SK-N-SH (cell line): ENCODE results near the gene MSH6. TPM values are rescaled to one million over a fixed set of nuclear protein-coding genes. Genes with fewer than 3 reads are reported as not detected.

Experiments
- CTCF ChIA-PET: fragments of 300-600, 350-600 bp; formaldehyde crosslinking; extraction: SDS; loops from one replicate; lab custom pipeline; 2021; lab: Yijun Ruan, JAX
- POLR2A ChIA-PET: fragments of 350-600 bp; sonication (Branson Sonifier 250); formaldehyde crosslinking; extraction: SDS; loops from one replicate; lab custom pipeline; 2020; ENCODE audit warnings: antibody characterized with exemption, inconsistent platforms; lab: Yijun Ruan, JAX
- DNase-seq: peaks from one replicate; pipeline ENCODE4 v3.0.0; 2012
- H2AFZ ChIP-seq: fragments of 200-600 bp; sonication (generic); 2 replicates; pipeline ENCODE4 v1.8.1; 2016; ENCODE audit warnings: antibody characterized with exemption, mild to moderate bottlenecking, low read depth
- H3F3A ChIP-seq: fragments of 200-600 bp; sonication (generic); replicated peaks from 2 replicates; pipeline ENCODE3; 2016; ENCODE audit warnings: antibody characterized with exemption, mild to moderate bottlenecking; ENCODE audit not compliant: insufficient read depth
- H3K27ac ChIP-seq, 2 experiments: fragments of 200-500 bp in 1 of 2; fragments of 200-600 bp in 1 of 2; sonication (Bioruptor generic) in 1 of 2; sonication (generic), shearing (Covaris generic) in 1 of 2; 2 replicates each; pipeline versions ENCODE4 v1.5.1 to v1.6.1; 2014 to 2016; ENCODE audit warnings: low read depth in 2 of 2, inconsistent platforms in 1 of 2, low read length in 1 of 2, mild to moderate bottlenecking in 1 of 2, mixed read lengths in 1 of 2
- H3K27me3 ChIP-seq: fragments of 200-600 bp; sonication (generic), shearing (Covaris generic); 2 replicates; pipeline ENCODE4 v1.6.1; 2016; ENCODE audit warnings: mixed run types; ENCODE audit not compliant: insufficient read depth
- H3K36me3 ChIP-seq, 2 experiments: fragments of 200-500 bp in 1 of 2; fragments of 200-600 bp in 1 of 2; sonication (Bioruptor generic) in 1 of 2; sonication (generic) in 1 of 2; replicated peaks in 1 of 2; 2 replicates each; pipeline versions ENCODE3 to v1.5.1; 2014 to 2016; ENCODE audit warnings: low read length in 1 of 2, mild to moderate bottlenecking in 1 of 2; ENCODE audit not compliant: insufficient read depth in 2 of 2, control insufficient read depth in 1 of 2
- H3K4me1 ChIP-seq, 2 experiments: fragments of 200-500 bp in 1 of 2; fragments of 200-600 bp in 1 of 2; sonication (Bioruptor generic) in 1 of 2; sonication (generic), shearing (Covaris generic) in 1 of 2; 2 replicates each; pipeline versions ENCODE4 v1.5.1 to v1.6.1; 2014 to 2016; ENCODE audit warnings: low read depth in 1 of 2, low read length in 1 of 2, mixed run types in 1 of 2; ENCODE audit not compliant: insufficient read depth in 2 of 2, control insufficient read depth in 1 of 2
- H3K4me2 ChIP-seq: fragments of 200-600 bp; sonication (generic), shearing (Covaris generic); 2 replicates; pipeline ENCODE4 v1.6.1; 2017; ENCODE audit warnings: mixed run types
- H3K4me3 ChIP-seq, 2 experiments: fragments of 200-500 bp in 1 of 2; fragments of 200-600 bp in 1 of 2; sonication (Bioruptor generic) in 1 of 2; sonication (generic), shearing (Covaris generic) in 1 of 2; 2 replicates each; pipeline versions ENCODE4 v1.5.1 to v1.8.1; 2014 to 2016; ENCODE audit warnings: low read depth in 2 of 2, inconsistent platforms in 1 of 2, low read length in 1 of 2, mild to moderate bottlenecking in 1 of 2, mixed read lengths in 1 of 2, moderate library complexity in 1 of 2
- H3K79me2 ChIP-seq: fragments of 200-600 bp; sonication (generic); 2 replicates; pipeline ENCODE4 v1.8.1; 2017; ENCODE audit warnings: mild to moderate bottlenecking; ENCODE audit not compliant: insufficient read depth
- H3K9ac ChIP-seq: fragments of 200-600 bp; sonication (generic); 2 replicates; pipeline ENCODE4 v1.6.1; 2017; ENCODE audit warnings: mixed run types
- H3K9me2 ChIP-seq: fragments of 200-600 bp; sonication (generic); 2 replicates; pipeline ENCODE4 v1.6.1; 2017; ENCODE audit warnings: mixed run types
- H3K9me3 ChIP-seq: fragments of 200-600 bp; sonication (generic); 2 replicates; pipeline ENCODE4 v1.6.1; 2017; ENCODE audit warnings: mixed run types, mild to moderate bottlenecking, moderate library complexity
- H4K20me1 ChIP-seq: fragments of 200-600 bp; sonication (generic); 2 replicates; pipeline ENCODE4 v1.6.1; 2017; ENCODE audit warnings: mild to moderate bottlenecking, mixed run types; ENCODE audit not compliant: insufficient read depth
- CHD2 ChIP-seq: fragments of 150-350 bp; IDR thresholded peaks from 2 replicates; pipeline ENCODE4 v1.6.1; 2018; ENCODE audit warnings: low read length; ENCODE audit not compliant: partially characterized antibody
- ELF1 ChIP-seq: IDR thresholded peaks from 2 replicates; pipeline ENCODE4 v1.4.0; 2012
- FOXM1 ChIP-seq: IDR thresholded peaks from 2 replicates; pipeline ENCODE4 v1.4.0; 2012; ENCODE audit warnings: low read depth, mild to moderate bottlenecking
- GABPA ChIP-seq: IDR thresholded peaks from 2 replicates; pipeline ENCODE4 v1.4.0; 2012; ENCODE audit warnings: low read depth, mild to moderate bottlenecking
- GATA2 ChIP-seq: sonication (generic); formaldehyde crosslinking; IDR thresholded peaks from 2 replicates; pipeline ENCODE4 v1.5.0; 2020; ENCODE audit warnings: mild to moderate bottlenecking, missing genetic modification reagents
- JUND ChIP-seq: IDR thresholded peaks from 2 replicates; pipeline ENCODE4 v1.4.0; 2012
- NRF1 ChIP-seq: IDR thresholded peaks from 2 replicates; pipeline ENCODE4 v1.6.1; 2012; ENCODE audit warnings: low read depth, mild to moderate bottlenecking, low read length
- RAD21 ChIP-seq: IDR thresholded peaks from 2 replicates; pipeline ENCODE4 v1.6.1; 2012; ENCODE audit warnings: mild to moderate bottlenecking, low read length
- RFX5 ChIP-seq: IDR thresholded peaks from 2 replicates; pipeline ENCODE4 v1.6.1; 2012; ENCODE audit warnings: mild to moderate bottlenecking, improper control_type of control experiment, low read length
- RXRA ChIP-seq: IDR thresholded peaks from 2 replicates; pipeline ENCODE4 v1.4.0; 2012; ENCODE audit warnings: low read depth, mild to moderate bottlenecking, borderline replicate concordance
- SMC3 ChIP-seq: IDR thresholded peaks from 2 replicates; pipeline ENCODE4 v1.6.1; 2012; ENCODE audit warnings: low read depth, low read length, improper control_type of control experiment
- TCF12 ChIP-seq: IDR thresholded peaks from 2 replicates; pipeline ENCODE4 v1.4.0; 2012
- TEAD4 ChIP-seq: IDR thresholded peaks from 2 replicates; pipeline ENCODE4 v1.4.0; 2012; ENCODE audit warnings: mild to moderate bottlenecking, borderline replicate concordance; ENCODE audit not compliant: insufficient read depth
- WGBS: methylation state at CpG from one replicate; pipeline ENCODE4 v1.1.6; 2017; ENCODE audit warnings: low lambda C conversion rate; 5-methylcytosine and 5-hydroxymethylcytosine counted together
- polyA plus RNA-seq, 3 experiments: library from polyadenylated mRNA; depleted of rRNA; stranded (reverse); fragments of >200 nt; gene quantifications; 2 replicates each; pipeline ENCODE4 v1.2.3, GENCODE V29; 2012
- TF ChIP-seq, protein P1 (sequence below): fragments of 150-350 bp; IDR thresholded peaks from 2 replicates; pipeline ENCODE4 v1.6.1; 2016; ENCODE audit warnings: mild to moderate bottlenecking, low read depth, low read length
- TF ChIP-seq, protein P2 (sequence below): IDR thresholded peaks from 2 replicates; pipeline ENCODE4 v1.4.0; 2012; ENCODE audit warnings: low read depth, borderline replicate concordance
- TF ChIP-seq, protein P3 (sequence below): IDR thresholded peaks from 2 replicates; pipeline ENCODE4 v1.4.0; 2012; ENCODE audit warnings: low read depth, borderline replicate concordance

The MSH6 gene
- polyA plus RNA-seq, 1 of the 3 experiments (the other 2 are of a cell fraction): 16.4 TPM

- no peaks in the 10 kb centered on the region for H3F3A ChIP-seq
- no peaks in the 10 kb centered on the region for H3K9me2 ChIP-seq
- H3K27me3 ChIP-seq: peaks cover 13% of the 10 kb centered on the region; the same call in 1 of the 2 replicates
- no peak overlapping the region for H3K27ac ChIP-seq
- H3K4me3 ChIP-seq: no peak overlapping the region
- CTCF ChIA-PET: interaction anchor here (0.6 to 1.6 kb wide), 3 partner anchors 9 to 698 kb away, joined by 3 to 4 read pairs (median 3); no protein-coding TSS in a partner anchor
- no peaks in the 10 kb centered on the region for H3K79me2 ChIP-seq
- 51% methylated on average over 3 of the region's 3 CpGs for WGBS
- POLR2A ChIA-PET: no interaction called here
- DNase-seq: no peak
- TF ChIP-seq, protein P1, sequence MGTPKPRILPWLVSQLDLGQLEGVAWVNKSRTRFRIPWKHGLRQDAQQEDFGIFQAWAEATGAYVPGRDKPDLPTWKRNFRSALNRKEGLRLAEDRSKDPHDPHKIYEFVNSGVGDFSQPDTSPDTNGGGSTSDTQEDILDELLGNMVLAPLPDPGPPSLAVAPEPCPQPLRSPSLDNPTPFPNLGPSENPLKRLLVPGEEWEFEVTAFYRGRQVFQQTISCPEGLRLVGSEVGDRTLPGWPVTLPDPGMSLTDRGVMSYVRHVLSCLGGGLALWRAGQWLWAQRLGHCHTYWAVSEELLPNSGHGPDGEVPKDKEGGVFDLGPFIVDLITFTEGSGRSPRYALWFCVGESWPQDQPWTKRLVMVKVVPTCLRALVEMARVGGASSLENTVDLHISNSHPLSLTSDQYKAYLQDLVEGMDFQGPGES: no peak
- TF ChIP-seq, protein P2, sequence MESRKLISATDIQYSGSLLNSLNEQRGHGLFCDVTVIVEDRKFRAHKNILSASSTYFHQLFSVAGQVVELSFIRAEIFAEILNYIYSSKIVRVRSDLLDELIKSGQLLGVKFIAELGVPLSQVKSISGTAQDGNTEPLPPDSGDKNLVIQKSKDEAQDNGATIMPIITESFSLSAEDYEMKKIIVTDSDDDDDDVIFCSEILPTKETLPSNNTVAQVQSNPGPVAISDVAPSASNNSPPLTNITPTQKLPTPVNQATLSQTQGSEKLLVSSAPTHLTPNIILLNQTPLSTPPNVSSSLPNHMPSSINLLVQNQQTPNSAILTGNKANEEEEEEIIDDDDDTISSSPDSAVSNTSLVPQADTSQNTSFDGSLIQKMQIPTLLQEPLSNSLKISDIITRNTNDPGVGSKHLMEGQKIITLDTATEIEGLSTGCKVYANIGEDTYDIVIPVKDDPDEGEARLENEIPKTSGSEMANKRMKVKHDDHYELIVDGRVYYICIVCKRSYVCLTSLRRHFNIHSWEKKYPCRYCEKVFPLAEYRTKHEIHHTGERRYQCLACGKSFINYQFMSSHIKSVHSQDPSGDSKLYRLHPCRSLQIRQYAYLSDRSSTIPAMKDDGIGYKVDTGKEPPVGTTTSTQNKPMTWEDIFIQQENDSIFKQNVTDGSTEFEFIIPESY: no peak
- TF ChIP-seq GABPA: no peak
- TF ChIP-seq, all 33 proteins: peak for 0
- Histone ChIP-seq H3K4me2 (no peak overlapping the region), H2AFZ (no peak overlapping the region), H3K9me3 (no peaks in the 10 kb centered on the region), H3K36me3 (no peaks in the 10 kb centered on the region), H3K4me1 (no peaks in the 10 kb centered on the region), H4K20me1 (no peaks in the 10 kb centered on the region), H3K9ac (no peak overlapping the region)
Measured at GRCh38 chr2:47735912-47736311, 47.0 kb upstream of the MSH6 start.

DNA sequence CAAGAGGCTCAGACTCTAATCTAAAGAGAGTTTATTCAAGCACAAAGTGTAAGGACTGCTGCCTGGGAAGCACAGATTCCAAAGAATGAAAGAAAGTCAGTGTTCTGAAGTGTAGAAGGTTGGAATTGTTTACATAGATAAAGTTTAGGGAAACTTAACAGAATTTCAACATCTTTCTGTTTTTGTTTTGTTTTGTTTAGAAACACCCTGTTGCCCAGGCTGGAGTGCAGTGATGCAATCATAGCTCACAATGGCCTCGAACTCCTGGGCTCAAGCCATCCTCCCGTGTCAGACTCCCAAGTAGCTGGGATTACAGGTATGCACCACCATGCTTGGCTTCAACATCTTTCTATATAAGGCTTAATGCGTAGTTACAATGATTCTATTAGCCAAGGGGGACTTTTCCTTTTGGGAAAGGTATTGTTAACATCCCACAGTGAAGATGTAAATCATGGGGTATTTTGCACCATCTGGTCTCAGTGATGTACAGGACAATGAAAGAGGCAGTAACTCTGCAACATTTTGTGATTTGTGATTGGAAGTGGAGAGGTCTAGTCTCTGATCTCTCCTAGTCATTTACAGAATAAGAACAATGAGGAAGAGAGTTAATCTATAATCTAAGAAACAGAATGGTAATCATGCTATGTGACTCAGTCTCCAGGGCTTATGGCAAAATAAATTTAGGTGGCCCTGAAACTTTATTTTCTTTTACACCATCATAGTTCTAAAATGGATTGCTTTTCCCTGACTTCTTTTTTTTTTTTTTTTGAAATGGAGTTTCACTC is 45.6 kb upstream of the MSH6 start:
- no peaks in the 10 kb centered on the region for H3F3A ChIP-seq
- ChIA-PET CTCF (interaction anchor here (1.5 kb wide), 1 partner anchor 12 kb away, joined by 4 read pairs; no protein-coding TSS in a partner anchor), POLR2A (no interaction called here)
- TF ChIP-seq FOXM1 (no peak), CHD2 (no peak), SMC3 (no peak), TCF12 (no peak), RAD21 (no peak), GATA2 (CRISPR knock-in tag) (no peak), TEAD4 (no peak), RFX5 (no peak), JUND (no peak), RXRA (no peak), NRF1 (no peak), ELF1 (no peak)
- TF ChIP-seq, protein P1: no peak
- TF ChIP-seq, protein P3, sequence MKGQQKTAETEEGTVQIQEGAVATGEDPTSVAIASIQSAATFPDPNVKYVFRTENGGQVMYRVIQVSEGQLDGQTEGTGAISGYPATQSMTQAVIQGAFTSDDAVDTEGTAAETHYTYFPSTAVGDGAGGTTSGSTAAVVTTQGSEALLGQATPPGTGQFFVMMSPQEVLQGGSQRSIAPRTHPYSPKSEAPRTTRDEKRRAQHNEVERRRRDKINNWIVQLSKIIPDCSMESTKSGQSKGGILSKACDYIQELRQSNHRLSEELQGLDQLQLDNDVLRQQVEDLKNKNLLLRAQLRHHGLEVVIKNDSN: no peak
- H3K79me2 ChIP-seq: no peaks in the 10 kb centered on the region
- no peak overlapping the region for H2AFZ ChIP-seq
- no peaks in the 10 kb centered on the region for H3K4me1 ChIP-seq
- peaks cover 14% of the 10 kb centered on the region for H3K27me3 ChIP-seq
- DNase-seq: no peak
- no peak overlapping the region for H3K27ac ChIP-seq
- H4K20me1 ChIP-seq: no peaks in the 10 kb centered on the region
- H3K36me3 ChIP-seq: no peaks in the 10 kb centered on the region
- H3K9me2 ChIP-seq: no peaks in the 10 kb centered on the region
- 39% methylated on average over 3 of the region's 3 CpGs for WGBS
- H3K9ac ChIP-seq: no peak overlapping the region
- no peaks in the 10 kb centered on the region for H3K9me3 ChIP-seq
- no peak overlapping the region for H3K4me3 ChIP-seq
- H3K4me2 ChIP-seq: no peak overlapping the region
